ENCODE measurements around the gene PIEZO2.

The PIEZO2 gene

DNA sequence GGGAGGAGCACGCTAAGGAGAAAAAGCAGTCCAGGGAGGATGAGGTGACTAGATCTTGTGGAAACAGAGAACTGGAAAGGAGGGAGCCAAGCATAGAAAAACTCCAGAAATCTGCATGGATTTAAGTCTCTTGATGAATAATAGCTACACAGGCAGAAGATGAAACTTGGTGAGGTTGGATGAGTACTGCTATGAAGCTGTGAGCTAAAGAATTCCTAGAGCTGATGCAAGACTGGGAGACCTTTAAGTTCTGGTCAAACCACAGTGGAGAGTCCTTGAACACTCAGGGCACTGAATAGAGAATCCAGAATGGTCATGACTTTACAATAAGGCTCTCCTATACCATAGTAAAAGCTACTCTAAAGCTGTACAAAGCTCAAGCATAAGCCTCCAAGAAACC, 18.4 kb upstream of the PIEZO2 start:
- H3K27ac ChIP-seq = no peak overlapping the region
- no peak for TF ChIP-seq ZFX (IDR thresholded peaks at IDR 0.05; ENCODE audit: borderline replicate concordance)
- TF ChIP-seq, protein P1, sequence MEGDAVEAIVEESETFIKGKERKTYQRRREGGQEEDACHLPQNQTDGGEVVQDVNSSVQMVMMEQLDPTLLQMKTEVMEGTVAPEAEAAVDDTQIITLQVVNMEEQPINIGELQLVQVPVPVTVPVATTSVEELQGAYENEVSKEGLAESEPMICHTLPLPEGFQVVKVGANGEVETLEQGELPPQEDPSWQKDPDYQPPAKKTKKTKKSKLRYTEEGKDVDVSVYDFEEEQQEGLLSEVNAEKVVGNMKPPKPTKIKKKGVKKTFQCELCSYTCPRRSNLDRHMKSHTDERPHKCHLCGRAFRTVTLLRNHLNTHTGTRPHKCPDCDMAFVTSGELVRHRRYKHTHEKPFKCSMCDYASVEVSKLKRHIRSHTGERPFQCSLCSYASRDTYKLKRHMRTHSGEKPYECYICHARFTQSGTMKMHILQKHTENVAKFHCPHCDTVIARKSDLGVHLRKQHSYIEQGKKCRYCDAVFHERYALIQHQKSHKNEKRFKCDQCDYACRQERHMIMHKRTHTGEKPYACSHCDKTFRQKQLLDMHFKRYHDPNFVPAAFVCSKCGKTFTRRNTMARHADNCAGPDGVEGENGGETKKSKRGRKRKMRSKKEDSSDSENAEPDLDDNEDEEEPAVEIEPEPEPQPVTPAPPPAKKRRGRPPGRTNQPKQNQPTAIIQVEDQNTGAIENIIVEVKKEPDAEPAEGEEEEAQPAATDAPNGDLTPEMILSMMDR (IDR thresholded peaks at IDR 0.05) = no peak

DNA sequence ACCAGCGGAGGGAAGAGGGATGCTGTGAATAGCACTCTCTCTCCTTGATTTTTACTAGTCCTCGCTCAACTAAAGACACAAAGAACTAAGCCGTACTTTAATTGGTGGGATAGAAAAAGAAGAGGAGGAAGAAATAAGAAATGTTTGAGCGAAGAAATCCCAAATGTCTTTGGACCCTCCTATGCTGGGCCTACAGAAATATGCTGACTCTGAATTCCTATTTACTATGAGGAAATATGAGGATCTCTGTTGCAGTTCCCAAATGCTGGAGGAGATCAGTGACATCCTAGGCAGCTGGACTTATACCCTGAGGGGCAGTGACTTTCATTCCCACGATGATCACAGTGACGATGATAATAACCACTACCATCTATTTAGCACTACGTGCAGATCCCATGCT, 16.6 kb upstream of the PIEZO2 start:
- TF ChIP-seq, protein P1 (IDR thresholded peaks at IDR 0.05) = no peak
- no peak for TF ChIP-seq ZFX (IDR thresholded peaks at IDR 0.05; ENCODE audit: borderline replicate concordance)
- no peak overlapping the region for H3K27ac ChIP-seq

DNA sequence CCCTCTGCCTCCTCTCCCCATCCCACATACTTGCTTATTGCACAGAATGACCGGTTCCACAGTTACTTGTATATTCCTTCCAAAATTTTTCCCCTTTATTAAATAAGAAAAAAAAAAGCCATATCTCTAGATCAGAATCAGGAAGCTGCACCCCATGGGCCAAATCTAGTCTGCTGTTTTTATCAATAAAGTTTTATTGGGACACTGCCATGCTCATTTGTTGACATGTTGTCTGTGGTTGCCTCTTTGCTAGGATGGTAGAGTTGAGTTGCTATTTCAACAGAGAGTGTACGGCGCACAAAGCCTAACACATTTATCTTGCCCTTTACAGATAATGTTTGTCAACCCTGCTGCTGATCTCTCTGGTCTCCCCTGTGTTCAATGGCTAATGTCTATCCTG, 15.8 kb upstream of the PIEZO2 start:
- TF ChIP-seq, protein P1 (IDR thresholded peaks at IDR 0.05) = no peak
- no peak for TF ChIP-seq ZFX (IDR thresholded peaks at IDR 0.05; ENCODE audit: borderline replicate concordance)
- H3K27ac ChIP-seq = no peak overlapping the region

DNA sequence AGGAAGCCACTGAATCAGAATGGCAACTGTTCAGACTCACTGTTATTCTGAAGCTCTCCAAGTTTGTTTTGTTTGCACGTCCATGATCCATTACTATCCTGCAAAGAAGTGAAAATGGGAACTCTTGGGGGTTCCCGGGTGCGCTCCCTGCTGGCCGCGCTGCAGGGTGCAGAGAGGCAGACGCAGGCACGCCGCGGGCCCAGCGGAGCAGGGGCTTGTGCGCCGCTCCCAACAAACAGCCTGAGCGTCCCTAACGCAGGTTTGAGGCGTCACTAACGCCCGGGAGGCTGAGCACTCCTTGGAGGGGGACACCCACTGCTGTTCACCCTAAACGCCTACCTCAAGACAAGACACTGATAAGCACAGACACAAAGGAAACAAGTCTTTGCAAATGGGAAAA, 14.3 kb upstream of the PIEZO2 start:
- H3K27ac ChIP-seq = no peak overlapping the region
- TF ChIP-seq, protein P1 (IDR thresholded peaks at IDR 0.05) = no peak
- TF ChIP-seq ZFX (IDR thresholded peaks at IDR 0.05; ENCODE audit: borderline replicate concordance) = no peak

DNA sequence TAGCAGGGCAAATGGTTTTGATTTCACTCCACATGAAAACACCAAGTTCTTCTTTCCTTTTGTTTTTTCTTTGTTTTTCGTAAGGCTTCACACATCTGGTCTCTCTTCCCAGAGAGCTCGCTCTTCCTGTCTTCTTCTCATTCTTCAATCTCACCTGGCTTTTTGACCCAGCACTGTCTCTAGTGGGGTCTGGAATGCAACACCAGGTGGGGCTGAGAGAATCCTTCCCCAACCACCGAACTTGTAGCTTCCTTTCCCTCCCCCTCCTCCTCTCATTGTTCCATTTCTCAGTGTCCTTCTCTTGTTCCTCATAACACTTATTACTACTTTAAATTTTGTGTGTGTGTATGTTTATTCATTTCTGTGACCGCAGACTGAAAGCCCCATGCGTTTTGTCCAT, 13.5 kb upstream of the PIEZO2 start:
- no peak for TF ChIP-seq ZFX (IDR thresholded peaks at IDR 0.05; ENCODE audit: borderline replicate concordance)
- TF ChIP-seq, protein P1 (IDR thresholded peaks at IDR 0.05) = no peak

DNA sequence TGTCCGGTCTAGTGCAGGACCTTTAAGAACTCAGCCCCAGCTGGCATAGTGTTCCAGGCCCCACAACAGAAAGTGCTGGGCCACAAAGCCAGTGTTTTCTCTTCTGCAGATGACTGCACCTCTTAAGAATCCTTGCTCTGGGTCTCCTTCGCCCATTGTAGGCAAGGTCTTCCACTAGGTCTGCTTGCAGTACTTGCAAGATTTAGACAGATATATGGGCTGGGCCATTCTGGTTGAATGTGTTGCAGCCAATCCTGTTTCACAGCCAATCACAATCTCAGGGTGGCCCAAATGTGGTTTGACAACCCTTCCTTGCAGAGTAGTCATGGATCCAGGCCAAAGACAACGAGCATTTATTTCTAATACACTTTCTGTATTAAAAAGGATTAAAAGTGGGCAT, 13.1 kb upstream of the PIEZO2 start:
- TF ChIP-seq, protein P1 (IDR thresholded peaks at IDR 0.05) = no peak
- TF ChIP-seq ZFX (IDR thresholded peaks at IDR 0.05; ENCODE audit: borderline replicate concordance) = no peak
- H3K27ac ChIP-seq = no peak overlapping the region

More for the DNA sequence above, 13.5 kb upstream of the PIEZO2 start:
- H3K27ac ChIP-seq = no peak overlapping the region

DNA sequence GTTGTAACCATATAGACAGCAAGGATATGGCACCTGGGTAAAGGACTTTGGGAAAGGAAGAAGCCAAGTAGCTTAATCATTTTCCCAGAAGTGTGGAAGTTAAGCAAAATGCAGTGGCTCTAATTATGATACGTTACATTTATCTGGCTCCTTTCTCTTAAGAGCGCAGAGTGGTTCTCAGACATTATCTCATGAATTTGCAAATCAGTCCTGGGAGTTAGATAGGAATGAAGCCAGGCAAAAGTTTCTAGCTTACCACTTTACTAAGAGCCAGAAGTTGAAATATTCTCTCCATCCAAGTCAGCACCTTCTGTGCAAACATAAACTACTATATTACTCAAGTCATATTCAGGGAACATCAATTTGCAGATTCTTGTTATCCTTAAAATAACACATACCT, 10.9 kb upstream of the PIEZO2 start:
- H3K27ac ChIP-seq = no peak overlapping the region
- no peak for TF ChIP-seq ZFX (IDR thresholded peaks at IDR 0.05; ENCODE audit: borderline replicate concordance)
- TF ChIP-seq, protein P1 (IDR thresholded peaks at IDR 0.05) = no peak
